Peyer's patch (tissue), 4 donors: Measurements from ENCODE around the gene FSD2.

Source experiments
- POLR2A ChIP-seq, 2 donors: fragments of 450-650 bp; IDR thresholded peaks; one replicate each; pipeline ENCODE4 v1.5.1; 2017; ENCODE audit warnings: antibody characterized with exemption in 2 of 2, mild to moderate bottlenecking in 2 of 2, moderate library complexity in 2 of 2
- TF ChIP-seq, protein P1 (sequence below), 6 experiments: fragments of 450-650 bp in 4 of 6; fragments of 200-600 bp in 2 of 6; sonication (generic) in 1 of 6; IDR thresholded peaks; one replicate each; pipeline ENCODE4 v1.5.1; 2017 to 2019; ENCODE audit warnings: antibody characterized with exemption in 6 of 6, mild to moderate bottlenecking in 3 of 6, moderate library complexity in 1 of 6

DNA sequence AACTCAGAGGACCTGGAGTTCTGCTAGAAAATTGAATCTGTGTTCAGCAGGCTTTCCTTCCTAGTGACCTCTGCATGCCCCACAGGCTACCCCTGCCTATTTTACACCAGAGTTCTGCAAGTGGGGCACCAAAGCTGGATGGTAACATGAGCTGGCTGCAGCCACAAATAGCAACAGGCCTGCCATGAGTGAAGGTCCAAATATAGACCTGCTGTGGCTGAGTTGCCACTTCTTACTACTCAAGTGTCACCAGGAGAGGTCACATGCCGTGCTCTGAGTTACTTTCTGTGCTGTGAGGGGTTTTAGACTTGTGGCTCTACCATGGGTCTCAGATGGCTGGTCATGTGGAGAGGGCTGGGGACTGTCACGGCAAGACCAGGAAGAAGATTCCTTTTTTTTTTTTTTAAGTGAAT lies at the start of gene FSD2:
- TF ChIP-seq, protein P1, sequence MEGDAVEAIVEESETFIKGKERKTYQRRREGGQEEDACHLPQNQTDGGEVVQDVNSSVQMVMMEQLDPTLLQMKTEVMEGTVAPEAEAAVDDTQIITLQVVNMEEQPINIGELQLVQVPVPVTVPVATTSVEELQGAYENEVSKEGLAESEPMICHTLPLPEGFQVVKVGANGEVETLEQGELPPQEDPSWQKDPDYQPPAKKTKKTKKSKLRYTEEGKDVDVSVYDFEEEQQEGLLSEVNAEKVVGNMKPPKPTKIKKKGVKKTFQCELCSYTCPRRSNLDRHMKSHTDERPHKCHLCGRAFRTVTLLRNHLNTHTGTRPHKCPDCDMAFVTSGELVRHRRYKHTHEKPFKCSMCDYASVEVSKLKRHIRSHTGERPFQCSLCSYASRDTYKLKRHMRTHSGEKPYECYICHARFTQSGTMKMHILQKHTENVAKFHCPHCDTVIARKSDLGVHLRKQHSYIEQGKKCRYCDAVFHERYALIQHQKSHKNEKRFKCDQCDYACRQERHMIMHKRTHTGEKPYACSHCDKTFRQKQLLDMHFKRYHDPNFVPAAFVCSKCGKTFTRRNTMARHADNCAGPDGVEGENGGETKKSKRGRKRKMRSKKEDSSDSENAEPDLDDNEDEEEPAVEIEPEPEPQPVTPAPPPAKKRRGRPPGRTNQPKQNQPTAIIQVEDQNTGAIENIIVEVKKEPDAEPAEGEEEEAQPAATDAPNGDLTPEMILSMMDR (IDR thresholded peaks at IDR 0.05) = no peak
- no peak for TF ChIP-seq POLR2A (IDR thresholded peaks at IDR 0.05)
